K562 (cell line): Measurements from ENCODE around the gene ASB6. TPM values are rescaled to one million over a fixed set of nuclear protein-coding genes. Genes with fewer than 3 reads are reported as not detected.

ENCODE experiments used
- ATAC-seq: fragments of 200-7000 bp; cut with Tn5 transposase; 3 replicates; pipeline ENCODE4 v1.9.1; 2020; ENCODE audit warnings: moderate library complexity
- BruUV-seq: library from RNA; stranded (reverse); fragments of 400-500 nt; replicated peaks from 2 replicates; lab custom pipeline; 2021; lab: Mats Ljungman, UMichigan
- CTCF ChIA-PET: fragments of 300-600 bp; formaldehyde crosslinking; extraction: SDS; loops from one replicate; lab custom pipeline; 2021; ENCODE audit warnings: low intra/inter-chr PET ratio; lab: Yijun Ruan, JAX
- POLR2A ChIA-PET: fragments of 300-600, 350-650 bp; sonication (Branson Sonifier 250); formaldehyde crosslinking; extraction: SDS; loops from one replicate; lab custom pipeline; 2021; ENCODE audit warnings: antibody characterized with exemption, inconsistent platforms; lab: Yijun Ruan, JAX
- DNase-seq, 4 experiments: peaks; one replicate each; pipeline versions ENCODE4 v3.0.0 to v3.0.0-alpha.2; 2011 to 2018; ENCODE audit warnings: low spot score in 3 of 4, mixed read lengths in 3 of 4; ENCODE audit errors: extremely low read depth in 1 of 4
- FAIRE-seq: peaks from 2 replicates; lab custom pipeline; 2011; peaks lifted over from hg19 to GRCh38; lab: Jason Lieb, UNC
- H2AFZ ChIP-seq: 2 replicates; pipeline ENCODE4 v1.6.0; 2011; ENCODE audit warnings: low read depth, low read length, control low read depth, inconsistent platforms
- H3K27ac ChIP-seq: fragments of 200-600 bp; 3 replicates; pipeline ENCODE4 v1.8.0; 2011; ENCODE audit warnings: low read depth, mild to moderate bottlenecking, control low read depth, inconsistent platforms, low read length, moderate library complexity, mixed read lengths; ENCODE audit errors: extremely low read depth
- H3K27me3 ChIP-seq, 2 experiments: fragments of 300-600 bp in 1 of 2; 2 replicates in 1 of 2; 3 replicates in 1 of 2; pipeline versions ENCODE4 v1.6.0 to v1.8.0; 2011; ENCODE audit warnings: inconsistent platforms in 2 of 2, low read length in 2 of 2, mild to moderate bottlenecking in 1 of 2, mixed read lengths in 1 of 2, moderate library complexity in 1 of 2; ENCODE audit not compliant: control insufficient read depth in 2 of 2, insufficient read depth in 2 of 2
- H3K36me3 ChIP-seq: fragments of 300-600 bp; 3 replicates; pipeline ENCODE4 v1.8.0; 2011; ENCODE audit warnings: mild to moderate bottlenecking, low read length, inconsistent platforms; ENCODE audit not compliant: control insufficient read depth, insufficient read depth
- H3K4me1 ChIP-seq, 2 experiments: fragments of 200-600 bp in 1 of 2; replicated peaks in 1 of 2; 2 replicates in 1 of 2; 3 replicates in 1 of 2; pipeline versions ENCODE4 v1.5.1 to v1.8.0; 2011; ENCODE audit warnings: inconsistent platforms in 2 of 2, low read length in 2 of 2, mild to moderate bottlenecking in 1 of 2, mixed read lengths in 1 of 2, moderate library complexity in 1 of 2; ENCODE audit not compliant: control insufficient read depth in 2 of 2, insufficient read depth in 2 of 2
- H3K4me2 ChIP-seq: 2 replicates; pipeline ENCODE4 v1.6.1; 2011; ENCODE audit warnings: low read length, control low read depth, inconsistent platforms, mixed read lengths; ENCODE audit not compliant: insufficient read depth
- H3K4me3 ChIP-seq: fragments of 200-600 bp; sonication (generic), shearing (Covaris generic); 2 replicates; pipeline ENCODE4 v1.5.1; 2016; ENCODE audit warnings: control low read depth, inconsistent platforms
- H3K79me2 ChIP-seq: fragments of 200-600 bp; 3 replicates; pipeline ENCODE4 v1.8.0; 2011; ENCODE audit warnings: low read length, inconsistent platforms; ENCODE audit not compliant: control insufficient read depth, insufficient read depth
- H3K9ac ChIP-seq, 2 experiments: 2 replicates each; pipeline versions ENCODE4 v1.6.0 to v1.6.1; 2011; ENCODE audit warnings: low read depth in 2 of 2, low read length in 2 of 2, control low read depth in 1 of 2, inconsistent platforms in 1 of 2, mild to moderate bottlenecking in 1 of 2, mixed read lengths in 1 of 2; ENCODE audit not compliant: insufficient read depth in 1 of 2
- H3K9me1 ChIP-seq: one replicate; pipeline ENCODE4 v1.6.0; 2011; ENCODE audit warnings: inconsistent platforms, mild to moderate bottlenecking, low read length, moderate library complexity; ENCODE audit not compliant: control insufficient read depth, insufficient read depth
- H3K9me3 ChIP-seq: replicated peaks from 2 replicates; pipeline ENCODE4 v1.5.1; 2011; ENCODE audit warnings: low read depth, low read length, inconsistent platforms; ENCODE audit not compliant: control insufficient read depth, insufficient read depth
- H4K20me1 ChIP-seq: replicated peaks from 2 replicates; pipeline ENCODE4 v1.6.1; 2011; ENCODE audit warnings: low read length, inconsistent platforms, mixed read lengths; ENCODE audit not compliant: control insufficient read depth, insufficient read depth
- ARID4B ChIP-seq: sonication (generic); formaldehyde crosslinking; IDR thresholded peaks from 2 replicates; pipeline ENCODE4 v1.8.0; 2022; ENCODE audit warnings: mild to moderate bottlenecking, missing genetic modification reagents
- ATF1 ChIP-seq, 2 experiments: fragments of 450-650 bp in 1 of 2; IDR thresholded peaks; 2 replicates each; pipeline ENCODE4 v1.6.1; 2016; ENCODE audit warnings: missing compliant biosample characterization in 1 of 2, missing genetic modification characterization in 1 of 2
- HBP1 ChIP-seq: fragments of 450-650 bp; formaldehyde crosslinking; IDR thresholded peaks from 2 replicates; pipeline ENCODE4 v1.4.0; 2022; ENCODE audit warnings: missing genetic modification characterization
- HNRNPK ChIP-seq: fragments of 200-400 bp; formaldehyde crosslinking; IDR thresholded peaks from one replicate; pipeline ENCODE4 v1.6.1; 2018; ENCODE audit warnings: mild to moderate bottlenecking, low read depth, low read length; ENCODE audit not compliant: poor library complexity, severe bottlenecking
- KDM2B ChIP-seq: fragments of 250-450 bp; sonication (Bioruptor Pico); IDR thresholded peaks from 2 replicates; pipeline ENCODE4 v1.8.0; 2021; ENCODE audit warnings: mild to moderate bottlenecking, moderate library complexity
- NR3C1 ChIP-seq: sonication (generic); formaldehyde crosslinking; IDR thresholded peaks from 2 replicates; pipeline ENCODE4 v1.8.1; 2022; ENCODE audit warnings: missing genetic modification reagents
- NRF1 ChIP-seq, 2 experiments: fragments of 450-650 bp; IDR thresholded peaks in 1 of 2; conservative IDR thresholded peaks in 1 of 2; 2 replicates each; pipeline ENCODE4 v1.6.1; 2014; ENCODE audit warnings: mild to moderate bottlenecking in 2 of 2
- PCBP2 ChIP-seq: fragments of 200-400 bp; formaldehyde crosslinking; IDR thresholded peaks from 2 replicates; pipeline ENCODE4 v1.6.1; 2018; ENCODE audit warnings: low read length, low read depth, mild to moderate bottlenecking, moderate library complexity; ENCODE audit not compliant: poor library complexity, severe bottlenecking
- POLR2G ChIP-seq: fragments of 200-400 bp; formaldehyde crosslinking; IDR thresholded peaks from 2 replicates; pipeline ENCODE4 v1.6.1; 2017; ENCODE audit warnings: low read depth, mild to moderate bottlenecking, antibody characterized with exemption, low read length, moderate library complexity
- TAL1 ChIP-seq: fragments of 450-650 bp; IDR thresholded peaks from 2 replicates; pipeline ENCODE4 v1.6.1; 2016; ENCODE audit warnings: mild to moderate bottlenecking
- VEZF1 ChIP-seq: fragments of 200-800 bp; sonication (Bioruptor generic); IDR thresholded peaks from 2 replicates; pipeline ENCODE4 v1.6.1; 2017; ENCODE audit warnings: missing genetic modification characterization, missing compliant biosample characterization
- ZNF395 ChIP-seq: fragments of 200-800 bp; sonication (Bioruptor generic); IDR thresholded peaks from 2 replicates; pipeline ENCODE4 v1.6.1; 2017; ENCODE audit warnings: missing genetic modification characterization, missing compliant biosample characterization
- WGBS: fragments of 100-300 bp; shearing (Covaris generic); methylation state at CpG from one replicate; pipeline ENCODE4 v1.1.6; 2016; ENCODE audit warnings: low coverage, mixed read lengths; ENCODE audit not compliant: insufficient coverage; ENCODE audit errors: missing lambda C conversion rate; 5-methylcytosine and 5-hydroxymethylcytosine counted together
- in situ Hi-C: fragments of 300-500 bp; cut with MboI; formaldehyde crosslinking; loops from 4 replicates; pipeline ENCODE4 v1.15.0; 2018; ENCODE audit warnings: inconsistent platforms, mixed read lengths
- intact Hi-C: fragments of 100-400 bp; cut with micrococcal nuclease; formaldehyde crosslinking; loops from 2 replicates; pipeline ENCODE4 v1.14.2; 2022
- polyA plus RNA-seq, 8 experiments: library from polyadenylated mRNA; depleted of rRNA in 4 of 8; stranded (reverse) in 5 of 8; unstranded in 3 of 8; fragments of >200 nt; fragmentation: Nextera tagmentation in 2 of 8; fragmentation: Illumina TruSeq in 1 of 8; extraction: Ambion mirVana in 2 of 8; extraction: Trizol in 1 of 8; gene quantifications; 2 replicates each; pipeline versions ENCODE4 v1.2.1 to v1.2.3, GENCODE V29; 2011 to 2014; ENCODE audit warnings: inconsistent platforms in 1 of 8, missing spikeins in 1 of 8
- total RNA-seq, 7 experiments: library from RNA; depleted of rRNA in 6 of 7; stranded (reverse); fragments of >200 nt in 6 of 7; fragmentation: Illumina TruSeq in 2 of 7; extraction: Trizol in 2 of 7; gene quantifications; 2 replicates each; pipeline versions ENCODE4 v1.2.1 to v1.2.3, GENCODE V29; 2011 to 2021; ENCODE audit warnings: low replicate concordance in 1 of 7

The ASB6 gene
- total and polyA plus RNA-seq, 9 of the 15 experiments (the other 6 are each of a cell fraction or from before 2014, with no cell fraction given), result 0.92 to 17.8 (median 11.3) TPM

GRCh38 chr9:129610213-129610472, 31.8 kb downstream of the ASB6 start:
- Histone ChIP-seq H3K9me3 (no peaks in the 10 kb centered on the region), H3K4me3 (peak overlapping the region; percentile 64), H4K20me1 (0 out of 2 replicates have a peak, but pooled peaks cover 10% of the 10 kb centered on the region), H3K36me3 (no peaks in the 10 kb centered on the region), H3K9me1 (no peaks in the 10 kb centered on the region), H2AFZ (peak overlapping the region; percentile 94), H3K27ac (peak overlapping the region; percentile 74; the same call in 2 of the 3 replicates), H3K27me3 (peaks cover 4 to 34% of the 10 kb centered on the region in 2 experiments; a peak in 4 of 5 replicates), H3K79me2 (no peaks in the 10 kb centered on the region), H3K4me1 (peaks cover 11 to 66% of the 10 kb centered on the region in 2 experiments; a peak in 4 of 5 replicates), H3K4me2 (peak overlapping the region; percentile 98; the same call in 1 of the 2 replicates), H3K9ac (peak overlapping the region; percentile 74 to 90; a peak in 3 of 4 replicates)
- intact Hi-C loops (loop anchor here (1.0 to 5.0 kb wide), 4 partner anchors 288 to 471 kb away; no protein-coding TSS in a partner anchor), in situ Hi-C loops (loop anchor here (25.0 kb wide), 1 partner anchor 273 kb away; no protein-coding TSS in a partner anchor)
- no peak for FAIRE-seq
- POLR2A ChIA-PET, result no interaction called here
- 4% methylated on average over 9 of the region's 24 CpGs for WGBS
- CTCF ChIA-PET, result interaction anchor here (0.6 to 3.3 kb wide), 12 partner anchors 15 to 653 kb away, joined by 3 to 53 read pairs (median 4); no protein-coding TSS in a partner anchor
- BruUV-seq, result no TSS peak
- no peak for ATAC-seq
- peak in 1 of 4 experiments; percentile 78 for DNase-seq
- TF ChIP-seq POLR2G, result no peak
- TF ChIP-seq HNRNPK, result peak; percentile 98
- no peak for TF ChIP-seq ARID4B (CRISPR knock-in tag)
- TF ChIP-seq ATF1 (CRISPR knock-in tag; IDR thresholded peaks at IDR 0.05), result no peak
- no peak for TF ChIP-seq ATF1 (tag; IDR thresholded peaks at IDR 0.05)
- no peak for TF ChIP-seq HBP1 (CRISPR knock-in tag)
- 0 out of 2 replicates have a peak, but pooled peaks have one; percentile 59 for TF ChIP-seq KDM2B
- 0 out of 2 replicates have a peak, but pooled peaks have one; percentile 31 for TF ChIP-seq ZNF395 (CRISPR knock-in tag)
- peak; percentile 96 for TF ChIP-seq VEZF1
- peak; percentile 66 for TF ChIP-seq PCBP2
- TF ChIP-seq NR3C1 (CRISPR knock-in tag), result no peak
- TF ChIP-seq NRF1 (conservative IDR thresholded peaks at IDR 0.05 in 1 of 2, IDR thresholded peaks at IDR 0.05 in 1 of 2), result no peak
- TF ChIP-seq TAL1, result no peak
